Measurements from ENCODE around the gene EXD3. TPM values are rescaled to one million over a fixed set of nuclear protein-coding genes. Genes with fewer than 3 reads are reported as not detected.
"Not testable (repeated sequence)": the region's sequence is repeated elsewhere in the genome, so short reads cannot be mapped to it uniquely, and the experiment has no call there.

EXD3 gene
- total RNA-seq, 2 donors from 2014 or later = 5.9 to 6.0 TPM

DNA sequence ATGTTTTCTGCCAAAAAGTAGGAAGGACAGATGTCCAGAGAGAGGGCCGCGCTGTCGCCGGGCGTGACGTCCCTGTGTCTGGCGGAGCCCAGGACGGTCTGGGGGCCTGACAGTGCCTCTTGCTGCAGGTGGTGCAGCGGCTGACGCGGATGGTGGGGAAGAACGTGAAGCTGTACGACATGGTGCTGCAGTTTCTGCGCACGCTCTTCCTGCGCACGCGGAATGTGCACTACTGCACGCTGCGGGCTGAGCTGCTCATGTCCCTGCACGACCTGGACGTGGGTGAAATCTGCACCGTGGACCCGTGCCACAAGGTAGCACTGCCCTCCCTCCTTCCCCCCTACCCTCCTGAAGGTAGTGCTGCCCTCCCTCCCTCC lies 160.1 kb downstream of the EXD3 start:
- DNase-seq (ENCODE audit: low spot score) = no peak
- Histone ChIP-seq H3K4me1 (peaks cover 0 to 1% of the 10 kb centered on the region in 2 donors), H3K27ac (no peak overlapping the region), H3K36me3 (peaks cover 37% of the 10 kb centered on the region), H3K9me3 (no peaks in the 10 kb centered on the region), H3K4me3 (no peak overlapping the region), H3K27me3 (no peaks in the 10 kb centered on the region)
- TF ChIP-seq, protein P1, sequence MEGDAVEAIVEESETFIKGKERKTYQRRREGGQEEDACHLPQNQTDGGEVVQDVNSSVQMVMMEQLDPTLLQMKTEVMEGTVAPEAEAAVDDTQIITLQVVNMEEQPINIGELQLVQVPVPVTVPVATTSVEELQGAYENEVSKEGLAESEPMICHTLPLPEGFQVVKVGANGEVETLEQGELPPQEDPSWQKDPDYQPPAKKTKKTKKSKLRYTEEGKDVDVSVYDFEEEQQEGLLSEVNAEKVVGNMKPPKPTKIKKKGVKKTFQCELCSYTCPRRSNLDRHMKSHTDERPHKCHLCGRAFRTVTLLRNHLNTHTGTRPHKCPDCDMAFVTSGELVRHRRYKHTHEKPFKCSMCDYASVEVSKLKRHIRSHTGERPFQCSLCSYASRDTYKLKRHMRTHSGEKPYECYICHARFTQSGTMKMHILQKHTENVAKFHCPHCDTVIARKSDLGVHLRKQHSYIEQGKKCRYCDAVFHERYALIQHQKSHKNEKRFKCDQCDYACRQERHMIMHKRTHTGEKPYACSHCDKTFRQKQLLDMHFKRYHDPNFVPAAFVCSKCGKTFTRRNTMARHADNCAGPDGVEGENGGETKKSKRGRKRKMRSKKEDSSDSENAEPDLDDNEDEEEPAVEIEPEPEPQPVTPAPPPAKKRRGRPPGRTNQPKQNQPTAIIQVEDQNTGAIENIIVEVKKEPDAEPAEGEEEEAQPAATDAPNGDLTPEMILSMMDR (IDR thresholded peaks at IDR 0.05) = no peak

DNA sequence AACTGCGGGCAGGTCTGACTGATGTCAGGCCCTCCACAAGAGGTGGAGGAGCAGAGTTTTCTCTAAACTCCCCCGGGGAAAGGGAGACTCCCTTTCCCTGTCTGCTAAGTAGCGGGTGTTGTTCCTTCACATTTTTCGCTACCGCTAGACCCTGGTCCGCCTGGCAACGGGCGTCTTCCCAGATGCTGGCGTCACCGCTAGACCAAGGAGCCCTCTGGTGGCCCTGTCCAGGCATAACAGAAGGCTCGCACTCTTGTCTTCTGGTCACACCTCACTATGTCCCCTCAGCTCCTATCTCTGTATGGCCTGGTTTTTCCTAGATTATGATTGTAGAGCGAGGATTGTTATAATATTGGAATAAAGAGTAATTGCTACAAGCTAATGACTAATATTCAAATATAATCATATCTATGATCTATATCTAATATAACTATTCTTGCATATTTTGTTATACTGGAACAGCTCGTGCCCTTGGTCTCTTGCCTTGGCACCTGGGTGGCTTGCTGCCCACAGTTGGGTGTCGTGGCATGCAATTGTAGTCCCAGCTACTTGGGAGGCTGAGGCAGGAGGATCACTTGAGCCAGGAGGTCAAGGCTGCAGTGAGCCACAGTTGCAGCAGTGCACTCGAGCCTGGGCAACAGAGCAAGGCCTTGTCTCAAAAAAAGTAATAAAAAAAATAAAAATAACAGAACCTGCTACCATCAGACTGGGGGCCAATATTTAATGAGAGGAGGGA lies 160.6 kb downstream of the EXD3 start:
- TF ChIP-seq, protein P1 (IDR thresholded peaks at IDR 0.05) = peak; percentile 17 to 65
- H3K36me3 ChIP-seq = peaks cover 34% of the 10 kb centered on the region
- H3K9me3 ChIP-seq; H3K4me1 ChIP-seq; H3K4me3 ChIP-seq; H3K27ac ChIP-seq; H3K27me3 ChIP-seq; DNase-seq (ENCODE audit: low spot score): not testable (repeated sequence)

Small RNA genes lying within 50 kb of the gene (microRNA-seq; reads per million reads assigned to microRNA genes)
- 0 reads per million in 2 donors for gene MIR7114 (ENCODE audit: borderline number of aligned reads in 2 of 2, borderline replicate concordance in 1 of 2)

Other genes with a start within 250 kb of the EXD3 start
- gene ANAPC2, start 234.6 kb downstream of the EXD3 start, total RNA-seq = 10 to 100 TPM; 10.8 to 12.1 TPM
- 10 to 100 TPM; 67.1 to 72.0 TPM for gene SSNA1, start 234.5 kb downstream of the EXD3 start, total RNA-seq
- gene TPRN, start 222.4 kb downstream of the EXD3 start, total RNA-seq = 1 to 10 TPM; 6.4 to 6.8 TPM
- 10 to 100 TPM; 31.4 to 33.9 TPM for gene TMEM203, start 217.5 kb downstream of the EXD3 start, total RNA-seq
- 1 to 10 TPM; 6.6 TPM for gene NDOR1, start 217.5 kb downstream of the EXD3 start, total RNA-seq
- 1 to 10 TPM; 5.9 to 7.9 TPM for gene RNF208, start 200.9 kb downstream of the EXD3 start, total RNA-seq
- gene CYSRT1, start 198.0 kb downstream of the EXD3 start, total RNA-seq = under 1 TPM; 0.35 to 0.85 TPM
- not detected for gene RNF224, start 195.7 kb downstream of the EXD3 start, total RNA-seq
- not detected for gene SLC34A3, start 192.3 kb downstream of the EXD3 start, total RNA-seq
- 100 to 1,000 TPM; 310 to 394 TPM for gene TUBB4B, start 181.9 kb downstream of the EXD3 start, total RNA-seq
- not detected for gene STPG3, start 171.9 kb downstream of the EXD3 start, total RNA-seq
- gene NELFB, start 167.8 kb downstream of the EXD3 start, total RNA-seq = 10 to 100 TPM; 30.0 to 38.0 TPM
- gene TOR4A, start 145.4 kb downstream of the EXD3 start, total RNA-seq = 10 to 100 TPM in 1 of 2 donors, 1 to 10 TPM in 1; 9.4 to 16.8 TPM
- gene NRARP, start 120.9 kb downstream of the EXD3 start, total RNA-seq = 10 to 100 TPM in 1 of 2 donors, 1 to 10 TPM in 1; 5.6 to 13.3 TPM
- 1 to 10 TPM in 1 of 2 donors, under 1 TPM in 1; 0.94 to 3.4 TPM for gene NOXA1, start 231 bp upstream of the EXD3 start, total RNA-seq
- gene ENTPD8, start 18.2 kb upstream of the EXD3 start, total RNA-seq = not detected
- 10 to 100 TPM; 16.2 to 26.2 TPM for gene NSMF, start 36.2 kb upstream of the EXD3 start, total RNA-seq
- 1 to 10 TPM; 4.4 to 4.6 TPM for gene PNPLA7, start 127.2 kb upstream of the EXD3 start, total RNA-seq
- 100 to 1,000 TPM; 172 to 238 TPM for gene MRPL41, start 128.7 kb upstream of the EXD3 start, total RNA-seq
- gene DPH7, start 155.8 kb upstream of the EXD3 start, total RNA-seq = 10 to 100 TPM; 17.9 to 21.0 TPM
- gene ZMYND19, start 167.3 kb upstream of the EXD3 start, total RNA-seq = 1 to 10 TPM; 5.0 to 6.4 TPM
- 10 to 100 TPM; 21.4 to 37.8 TPM for gene ARRDC1, start 182.5 kb upstream of the EXD3 start, total RNA-seq
- 10 to 100 TPM; 24.1 to 34.6 TPM for gene EHMT1, start 195.8 kb upstream of the EXD3 start, total RNA-seq

Measured in right atrium auricular region (tissue), 2 donors.